K562 (cell line): ENCODE measurements around the gene ZXDB. TPM values are rescaled to one million over a fixed set of nuclear protein-coding genes. Genes with fewer than 3 reads are reported as not detected.
A peak's percentile ranks its signal among the peaks of the same experiment; 100 is the strongest.

Experiments
- ATAC-seq: fragments of 200-7000 bp; cut with Tn5 transposase; 3 replicates; pipeline ENCODE4 v1.9.1; 2020; ENCODE audit warnings: moderate library complexity
- BruUV-seq: library from RNA; stranded (reverse); fragments of 400-500 nt; replicated peaks from 2 replicates; lab custom pipeline; 2021; lab: Mats Ljungman, UMichigan
- CTCF ChIA-PET: fragments of 300-600 bp; formaldehyde crosslinking; extraction: SDS; loops from one replicate; lab custom pipeline; 2021; ENCODE audit warnings: low intra/inter-chr PET ratio; lab: Yijun Ruan, JAX
- POLR2A ChIA-PET: fragments of 300-600, 350-650 bp; sonication (Branson Sonifier 250); formaldehyde crosslinking; extraction: SDS; loops from one replicate; lab custom pipeline; 2021; ENCODE audit warnings: antibody characterized with exemption, inconsistent platforms; lab: Yijun Ruan, JAX
- DNase-seq, 4 experiments: peaks; one replicate each; pipeline versions ENCODE4 v3.0.0 to v3.0.0-alpha.2; 2011 to 2018; ENCODE audit warnings: low spot score in 3 of 4, mixed read lengths in 3 of 4; ENCODE audit errors: extremely low read depth in 1 of 4
- FAIRE-seq: peaks from 2 replicates; lab custom pipeline; 2011; peaks lifted over from hg19 to GRCh38; lab: Jason Lieb, UNC
- H2AFZ ChIP-seq: 2 replicates; pipeline ENCODE4 v1.6.0; 2011; ENCODE audit warnings: low read depth, low read length, control low read depth, inconsistent platforms
- H3K27ac ChIP-seq: fragments of 200-600 bp; 3 replicates; pipeline ENCODE4 v1.8.0; 2011; ENCODE audit warnings: low read depth, mild to moderate bottlenecking, control low read depth, inconsistent platforms, low read length, moderate library complexity, mixed read lengths; ENCODE audit errors: extremely low read depth
- H3K27me3 ChIP-seq, 2 experiments: fragments of 300-600 bp in 1 of 2; 2 replicates in 1 of 2; 3 replicates in 1 of 2; pipeline versions ENCODE4 v1.6.0 to v1.8.0; 2011; ENCODE audit warnings: inconsistent platforms in 2 of 2, low read length in 2 of 2, mild to moderate bottlenecking in 1 of 2, mixed read lengths in 1 of 2, moderate library complexity in 1 of 2; ENCODE audit not compliant: control insufficient read depth in 2 of 2, insufficient read depth in 2 of 2
- H3K36me3 ChIP-seq: fragments of 300-600 bp; 3 replicates; pipeline ENCODE4 v1.8.0; 2011; ENCODE audit warnings: mild to moderate bottlenecking, low read length, inconsistent platforms; ENCODE audit not compliant: control insufficient read depth, insufficient read depth
- H3K4me1 ChIP-seq, 2 experiments: fragments of 200-600 bp in 1 of 2; replicated peaks in 1 of 2; 2 replicates in 1 of 2; 3 replicates in 1 of 2; pipeline versions ENCODE4 v1.5.1 to v1.8.0; 2011; ENCODE audit warnings: inconsistent platforms in 2 of 2, low read length in 2 of 2, mild to moderate bottlenecking in 1 of 2, mixed read lengths in 1 of 2, moderate library complexity in 1 of 2; ENCODE audit not compliant: control insufficient read depth in 2 of 2, insufficient read depth in 2 of 2
- H3K4me2 ChIP-seq: 2 replicates; pipeline ENCODE4 v1.6.1; 2011; ENCODE audit warnings: low read length, control low read depth, inconsistent platforms, mixed read lengths; ENCODE audit not compliant: insufficient read depth
- H3K4me3 ChIP-seq: fragments of 200-600 bp; sonication (generic), shearing (Covaris generic); 2 replicates; pipeline ENCODE4 v1.5.1; 2016; ENCODE audit warnings: control low read depth, inconsistent platforms
- H3K79me2 ChIP-seq: fragments of 200-600 bp; 3 replicates; pipeline ENCODE4 v1.8.0; 2011; ENCODE audit warnings: low read length, inconsistent platforms; ENCODE audit not compliant: control insufficient read depth, insufficient read depth
- H3K9ac ChIP-seq, 2 experiments: 2 replicates each; pipeline versions ENCODE4 v1.6.0 to v1.6.1; 2011; ENCODE audit warnings: low read depth in 2 of 2, low read length in 2 of 2, control low read depth in 1 of 2, inconsistent platforms in 1 of 2, mild to moderate bottlenecking in 1 of 2, mixed read lengths in 1 of 2; ENCODE audit not compliant: insufficient read depth in 1 of 2
- H3K9me1 ChIP-seq: one replicate; pipeline ENCODE4 v1.6.0; 2011; ENCODE audit warnings: inconsistent platforms, mild to moderate bottlenecking, low read length, moderate library complexity; ENCODE audit not compliant: control insufficient read depth, insufficient read depth
- H3K9me3 ChIP-seq: replicated peaks from 2 replicates; pipeline ENCODE4 v1.5.1; 2011; ENCODE audit warnings: low read depth, low read length, inconsistent platforms; ENCODE audit not compliant: control insufficient read depth, insufficient read depth
- H4K20me1 ChIP-seq: replicated peaks from 2 replicates; pipeline ENCODE4 v1.6.1; 2011; ENCODE audit warnings: low read length, inconsistent platforms, mixed read lengths; ENCODE audit not compliant: control insufficient read depth, insufficient read depth
- ARID1B ChIP-seq: fragments of 450-650 bp; IDR thresholded peaks from 2 replicates; pipeline ENCODE4 v1.6.1; 2016; ENCODE audit warnings: antibody characterized with exemption, mild to moderate bottlenecking, inconsistent platforms
- ATF4 ChIP-seq: fragments of 450-650 bp; formaldehyde crosslinking; IDR thresholded peaks from 2 replicates; pipeline ENCODE4 v1.4.0; 2022; ENCODE audit warnings: mild to moderate bottlenecking, moderate library complexity
- CSDE1 ChIP-seq, 2 experiments: fragments of 450-650 bp; IDR thresholded peaks; 2 replicates each; pipeline ENCODE4 v1.6.1; 2016; ENCODE audit warnings: mild to moderate bottlenecking in 1 of 2
- NR2C1 ChIP-seq, 2 experiments: fragments of 450-650 bp; IDR thresholded peaks; 2 replicates each; pipeline ENCODE4 v1.6.1; 2017; ENCODE audit warnings: mild to moderate bottlenecking in 2 of 2, antibody characterized with exemption in 1 of 2, inconsistent platforms in 1 of 2, missing compliant biosample characterization in 1 of 2, missing genetic modification characterization in 1 of 2
- NR2F6 ChIP-seq: fragments of 450-650 bp; formaldehyde crosslinking; IDR thresholded peaks from 2 replicates; pipeline ENCODE4 v1.4.0; 2020; ENCODE audit warnings: mild to moderate bottlenecking
- SPI1 ChIP-seq: IDR thresholded peaks from 2 replicates; pipeline ENCODE4 v1.6.1; 2011; ENCODE audit warnings: low read depth, low read length, control low read depth, borderline replicate concordance
- SRF ChIP-seq, 2 experiments: fragments of 250-450, 450-650 bp in 1 of 2; sonication (Bioruptor Pico) in 1 of 2; sonication (generic) in 1 of 2; formaldehyde crosslinking; IDR thresholded peaks; 2 replicates each; pipeline versions ENCODE4 v1.5.0 to v1.5.1; 2020 to 2022; ENCODE audit warnings: mild to moderate bottlenecking in 1 of 2, missing genetic modification reagents in 1 of 2
- TFE3 ChIP-seq: fragments of 450-650 bp; formaldehyde crosslinking; IDR thresholded peaks from 2 replicates; pipeline ENCODE4 v1.4.0; 2020; ENCODE audit warnings: mild to moderate bottlenecking, mixed read lengths
- XRCC3 ChIP-seq: fragments of 450-650 bp; IDR thresholded peaks from 2 replicates; pipeline ENCODE4 v1.6.1; 2017; ENCODE audit warnings: mild to moderate bottlenecking, moderate library complexity
- ZKSCAN1 ChIP-seq: fragments of 150-350 bp; IDR thresholded peaks from 2 replicates; pipeline ENCODE4 v1.6.1; 2016; ENCODE audit warnings: low read depth, low read length
- WGBS: fragments of 100-300 bp; shearing (Covaris generic); methylation state at CpG from one replicate; pipeline ENCODE4 v1.1.6; 2016; ENCODE audit warnings: low coverage, mixed read lengths; ENCODE audit not compliant: insufficient coverage; ENCODE audit errors: missing lambda C conversion rate; 5-methylcytosine and 5-hydroxymethylcytosine counted together
- in situ Hi-C: fragments of 300-500 bp; cut with MboI; formaldehyde crosslinking; loops from 4 replicates; pipeline ENCODE4 v1.15.0; 2018; ENCODE audit warnings: inconsistent platforms, mixed read lengths
- intact Hi-C: fragments of 100-400 bp; cut with micrococcal nuclease; formaldehyde crosslinking; loops from 2 replicates; pipeline ENCODE4 v1.14.2; 2022
- polyA plus RNA-seq, 8 experiments: library from polyadenylated mRNA; depleted of rRNA in 4 of 8; stranded (reverse) in 5 of 8; unstranded in 3 of 8; fragments of >200 nt; fragmentation: Nextera tagmentation in 2 of 8; fragmentation: Illumina TruSeq in 1 of 8; extraction: Ambion mirVana in 2 of 8; extraction: Trizol in 1 of 8; gene quantifications; 2 replicates each; pipeline versions ENCODE4 v1.2.1 to v1.2.3, GENCODE V29; 2011 to 2014; ENCODE audit warnings: inconsistent platforms in 1 of 8, missing spikeins in 1 of 8
- total RNA-seq, 7 experiments: library from RNA; depleted of rRNA in 6 of 7; stranded (reverse); fragments of >200 nt in 6 of 7; fragmentation: Illumina TruSeq in 2 of 7; extraction: Trizol in 2 of 7; gene quantifications; 2 replicates each; pipeline versions ENCODE4 v1.2.1 to v1.2.3, GENCODE V29; 2011 to 2021; ENCODE audit warnings: low replicate concordance in 1 of 7

ZXDB gene
- total and polyA plus RNA-seq, 9 of the 15 experiments (the other 6 are each of a cell fraction or from before 2014, with no cell fraction given) = 0.43 to 2.6 (median 2.0) TPM

GRCh38 chrX:57583477-57583876 is 8.3 kb upstream of the ZXDB start (continued):
- no peak for TF ChIP-seq SRF (CRISPR knock-in tag; IDR thresholded peaks at IDR 0.05)
- no peak for TF ChIP-seq XRCC3
- TF ChIP-seq TFE3 (CRISPR knock-in tag) = no peak

- Histone ChIP-seq H3K4me3 (no peak overlapping the region), H3K9me3 (no peaks in the 10 kb centered on the region), H3K27me3 (no peaks in the 10 kb centered on the region), H3K36me3 (no peaks in the 10 kb centered on the region), H3K4me2 (no peak overlapping the region), H3K27ac (no peak overlapping the region), H3K79me2 (no peaks in the 10 kb centered on the region), H4K20me1 (no peaks in the 10 kb centered on the region), H3K9ac (no peak overlapping the region), H3K4me1 (peaks cover 0 to 2% of the 10 kb centered on the region in 2 experiments; a peak in 1 of 5 replicates), H3K9me1 (no peaks in the 10 kb centered on the region), H2AFZ (no peak overlapping the region)
- ChIA-PET CTCF (no interaction called here), POLR2A (no interaction called here)
- in situ Hi-C loops = no loop called here
- no peak for TF ChIP-seq ZKSCAN1
- no peak for TF ChIP-seq ATF4 (CRISPR knock-in tag)
- peak; percentile 55; the same call in 1 of the 2 replicates for TF ChIP-seq NR2C1 (IDR thresholded peaks at IDR 0.05)
- 0 out of 2 replicates have a peak, but pooled peaks have one; percentile 50 for TF ChIP-seq NR2C1 (tag; IDR thresholded peaks at IDR 0.05)
- no peak for TF ChIP-seq ARID1B
- no peak for TF ChIP-seq CSDE1 (IDR thresholded peaks at IDR 0.05)
- peak; percentile 61; the same call in 1 of the 2 replicates for TF ChIP-seq SPI1
- no peak for TF ChIP-seq NR2F6
- ATAC-seq (no peak), DNase-seq (no peak), FAIRE-seq (no peak)
- intact Hi-C loops = no loop called here
- 40% methylated on average over 2 of the region's 4 CpGs for WGBS
- BruUV-seq = no TSS peak
Measured at GRCh38 chrX:57586360-57586759, 5.5 kb upstream of the ZXDB start.
